ENCODE data around the gene NRG3. TPM values are rescaled to one million over a fixed set of nuclear protein-coding genes. Genes with fewer than 3 reads are reported as not detected.

The NRG3 gene
- total and polyA plus RNA-seq, 12 donors, result 0.03 to 0.73 (median 0.13) TPM; not detected in 5

DNA sequence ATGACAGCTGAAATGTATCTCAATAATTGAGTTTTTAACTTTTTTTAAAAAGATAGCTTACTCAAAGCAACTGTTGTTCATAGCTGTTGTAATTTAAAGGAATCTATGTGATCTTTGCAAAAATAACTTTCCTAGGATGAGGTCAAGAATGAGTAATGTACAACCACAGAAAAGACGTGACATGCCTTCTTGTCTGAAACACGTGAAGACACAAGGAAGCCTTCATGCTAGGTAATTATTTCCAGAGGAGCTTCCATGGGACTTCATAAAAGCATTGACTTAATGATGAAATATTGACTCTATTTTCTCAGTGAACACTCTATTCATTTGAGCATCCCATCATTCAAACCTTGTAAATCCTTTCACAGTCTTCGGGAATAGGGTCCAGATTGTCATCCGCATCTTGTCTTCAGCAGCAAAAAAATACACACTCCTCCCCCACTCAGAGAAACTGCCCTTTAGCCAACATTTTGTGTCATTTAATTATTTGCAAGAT lies 528.0 kb downstream of the NRG3 start:
- DNase-seq, result no peak
- TF ChIP-seq, protein P1, sequence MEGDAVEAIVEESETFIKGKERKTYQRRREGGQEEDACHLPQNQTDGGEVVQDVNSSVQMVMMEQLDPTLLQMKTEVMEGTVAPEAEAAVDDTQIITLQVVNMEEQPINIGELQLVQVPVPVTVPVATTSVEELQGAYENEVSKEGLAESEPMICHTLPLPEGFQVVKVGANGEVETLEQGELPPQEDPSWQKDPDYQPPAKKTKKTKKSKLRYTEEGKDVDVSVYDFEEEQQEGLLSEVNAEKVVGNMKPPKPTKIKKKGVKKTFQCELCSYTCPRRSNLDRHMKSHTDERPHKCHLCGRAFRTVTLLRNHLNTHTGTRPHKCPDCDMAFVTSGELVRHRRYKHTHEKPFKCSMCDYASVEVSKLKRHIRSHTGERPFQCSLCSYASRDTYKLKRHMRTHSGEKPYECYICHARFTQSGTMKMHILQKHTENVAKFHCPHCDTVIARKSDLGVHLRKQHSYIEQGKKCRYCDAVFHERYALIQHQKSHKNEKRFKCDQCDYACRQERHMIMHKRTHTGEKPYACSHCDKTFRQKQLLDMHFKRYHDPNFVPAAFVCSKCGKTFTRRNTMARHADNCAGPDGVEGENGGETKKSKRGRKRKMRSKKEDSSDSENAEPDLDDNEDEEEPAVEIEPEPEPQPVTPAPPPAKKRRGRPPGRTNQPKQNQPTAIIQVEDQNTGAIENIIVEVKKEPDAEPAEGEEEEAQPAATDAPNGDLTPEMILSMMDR (IDR thresholded peaks at IDR 0.05), result no peak

DNA sequence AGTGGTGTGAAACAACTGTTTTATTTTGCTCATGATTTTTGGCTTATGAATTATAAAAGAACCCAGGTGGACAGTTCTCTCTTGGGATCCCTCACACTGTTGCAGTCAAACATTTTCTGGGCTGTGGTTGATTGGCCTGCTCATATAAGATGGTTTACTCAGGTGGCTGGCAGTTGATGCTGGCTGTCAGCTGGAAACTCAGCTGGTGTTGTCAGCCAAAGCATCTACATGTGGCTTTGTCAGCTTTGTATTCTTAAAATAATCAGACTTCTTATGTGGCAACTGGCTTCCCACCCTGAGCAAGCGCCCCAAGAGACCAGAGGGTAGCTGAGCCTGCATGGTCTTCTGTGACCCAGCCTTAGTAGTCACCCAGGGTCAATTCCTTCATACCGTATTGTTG lies 534.7 kb downstream of the NRG3 start:
- peak in 3 of 8 donors; percentile 47 to 82 (median 65) for ATAC-seq
- TF ChIP-seq, protein P1 (IDR thresholded peaks at IDR 0.05), result no peak
- DNase-seq, result peak in 1 of 2 donors; percentile 5
- H3K4me1 ChIP-seq, result no peaks in the 10 kb centered on the region
- no peaks in the 10 kb centered on the region for H3K36me3 ChIP-seq
- H3K9me3 ChIP-seq, result peaks cover 0 to 11% (median 0%) of the 10 kb centered on the region in 11 donors
- WGBS, 2 donors, result 80 to 82% methylated on average over 2 of the region's 2 CpGs
- H3K27ac ChIP-seq, result no peak overlapping the region
- H3K4me3 ChIP-seq, result no peak overlapping the region
- no peaks in the 10 kb centered on the region for H3K27me3 ChIP-seq
- intact Hi-C loops (cut with DNase I), result no loop called here

More for the DNA sequence above, 528.0 kb downstream of the NRG3 start:
- H3K4me3 ChIP-seq, result no peak overlapping the region
- no peaks in the 10 kb centered on the region for H3K27me3 ChIP-seq
- H3K27ac ChIP-seq, result no peak overlapping the region
- H3K36me3 ChIP-seq, result no peaks in the 10 kb centered on the region
- H3K4me1 ChIP-seq, result no peaks in the 10 kb centered on the region
- intact Hi-C loops (cut with DNase I), result no loop called here
- no peaks in the 10 kb centered on the region for H3K9me3 ChIP-seq
- no peak for ATAC-seq
- WGBS, 2 donors, result 86 to 90% methylated on average over 4 of the region's 4 CpGs

DNA sequence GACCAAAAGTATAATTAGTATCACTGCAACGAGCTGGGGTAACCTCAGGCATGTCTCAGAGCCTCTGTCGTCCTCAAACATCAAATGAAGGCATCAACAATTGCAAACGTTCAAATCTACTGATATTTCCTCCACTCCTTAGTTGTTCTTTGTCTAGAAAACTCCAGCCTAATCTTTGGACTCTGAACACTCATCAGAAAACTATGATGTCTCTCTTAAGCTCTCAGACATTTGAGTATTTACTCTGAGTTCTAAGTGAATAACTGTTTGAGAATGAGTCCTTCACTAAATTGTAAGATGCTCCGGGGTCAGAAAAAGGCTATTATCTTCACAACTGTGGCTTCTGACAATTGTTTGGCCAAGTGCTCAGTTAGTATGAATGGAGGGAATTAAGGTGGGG lies 536.4 kb downstream of the NRG3 start:
- 56 to 60% methylated on average over 4 of the region's 4 CpGs for WGBS, 2 donors
- intact Hi-C loops (cut with DNase I), result no loop called here
- no peaks in the 10 kb centered on the region for H3K4me1 ChIP-seq
- no peaks in the 10 kb centered on the region for H3K27me3 ChIP-seq
- TF ChIP-seq, protein P1 (IDR thresholded peaks at IDR 0.05), result no peak
- H3K4me3 ChIP-seq, result no peak overlapping the region
- H3K9me3 ChIP-seq, result peaks cover 0 to 11% (median 0%) of the 10 kb centered on the region in 11 donors
- no peak for ATAC-seq
- H3K27ac ChIP-seq, result no peak overlapping the region
- H3K36me3 ChIP-seq, result no peaks in the 10 kb centered on the region
- no peak for DNase-seq

DNA sequence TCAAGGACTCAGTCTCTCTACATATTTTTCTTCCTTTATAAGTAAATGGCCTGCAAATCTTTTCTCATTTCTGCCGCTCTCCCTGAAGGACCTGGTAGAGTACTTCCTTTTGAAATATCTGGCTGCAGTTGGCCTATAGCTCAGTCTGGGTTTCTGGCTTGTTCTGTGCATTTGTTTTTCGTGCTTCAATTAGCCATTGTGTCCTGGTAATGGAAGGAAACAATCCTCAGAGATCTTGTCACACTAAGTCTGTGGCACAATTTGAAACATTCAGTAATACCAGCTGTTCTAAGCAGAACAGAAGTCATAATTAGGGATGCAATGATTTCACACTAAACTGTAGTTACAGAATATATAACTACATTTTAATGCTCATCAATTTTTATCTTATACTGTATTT lies 545.0 kb downstream of the NRG3 start:
- Histone ChIP-seq H3K27me3 (no peaks in the 10 kb centered on the region), H3K4me1 (no peaks in the 10 kb centered on the region), H3K9me3 (no peaks in the 10 kb centered on the region), H3K4me3 (no peak overlapping the region), H3K27ac (no peak overlapping the region), H3K36me3 (no peaks in the 10 kb centered on the region)
- ATAC-seq, result no peak
- TF ChIP-seq, protein P1 (IDR thresholded peaks at IDR 0.05), result no peak
- 63 to 73% methylated on average over 2 of the region's 2 CpGs for WGBS, 2 donors
- intact Hi-C loops (cut with DNase I), result no loop called here
- no peak for DNase-seq

All from heart right ventricle (tissue), 16 donors.